Activated B cell treated with CpG ODN at 0.5 μM for 24 hours (primary cell): ENCODE measurements around the gene INCENP. TPM values are rescaled to one million over a fixed set of nuclear protein-coding genes. Genes with fewer than 3 reads are reported as not detected.

ENCODE experiments used
- ATAC-seq: fragments of 200-7000 bp; cut with Tn5 transposase; one replicate; pipeline ENCODE4 v1.10.0; 2021; ENCODE audit warnings: low read depth, mild to moderate bottlenecking, moderate library complexity
- CTCF ChIA-PET: fragments of 350-600 bp; sonication (Branson Sonifier 250); formaldehyde crosslinking; loops from one replicate; lab custom pipeline; 2021; ENCODE audit warnings: antibody characterized with exemption; lab: Charles Lee
- POLR2A ChIA-PET: fragments of 350-600 bp; sonication (Branson Sonifier 250); formaldehyde crosslinking; loops from one replicate; lab custom pipeline; 2021; ENCODE audit warnings: antibody characterized with exemption; lab: Charles Lee
- DNase-seq: peaks from one replicate; pipeline ENCODE4 v3.0.0; 2022
- H3K27ac Mint-ChIP-seq: one replicate; pipeline ENCODE4 v1.8.0; 2020; ENCODE audit warnings: mixed read lengths
- H3K27me3 Mint-ChIP-seq: one replicate; pipeline ENCODE4 v1.8.0; 2021; ENCODE audit warnings: mixed read lengths
- H3K36me3 Mint-ChIP-seq: one replicate; pipeline ENCODE4 v1.8.0; 2021; ENCODE audit warnings: low read depth, mixed read lengths
- H3K4me1 Mint-ChIP-seq: one replicate; pipeline ENCODE4 v1.8.0; 2021; ENCODE audit warnings: mixed read lengths
- H3K4me3 Mint-ChIP-seq: one replicate; pipeline ENCODE4 v1.8.0; 2020; ENCODE audit warnings: mild to moderate bottlenecking, mixed read lengths
- H3K9me3 Mint-ChIP-seq: one replicate; pipeline ENCODE4 v1.8.0; 2020; ENCODE audit warnings: mixed read lengths
- intact Hi-C: fragments of 100-400 bp; cut with micrococcal nuclease; formaldehyde crosslinking; loops from one replicate; pipeline ENCODE4 v1.15.1; 2024
- total RNA-seq: library from RNA; stranded (reverse); gene quantifications from 2 replicates; pipeline ENCODE4 v1.2.3, GENCODE V29; 2022
- TF ChIP-seq, protein P1 (sequence below): fragments of 200-600 bp; IDR thresholded peaks from one replicate; pipeline ENCODE4 v1.8.0; 2022; ENCODE audit warnings: antibody characterized with exemption, mild to moderate bottlenecking

Gene INCENP
- total RNA-seq, 1 donor from 2014 or later, result 34.8 TPM

- ChIA-PET POLR2A (interaction anchor here (0.6 kb wide), 1 partner anchor 602 kb away, joined by 5 read pairs; no protein-coding TSS in a partner anchor), CTCF (interaction anchor here (1.5 kb wide), 1 partner anchor 22 kb away, joined by 4 read pairs; no protein-coding TSS in a partner anchor)
- H3K27ac Mint-ChIP-seq, result no peak overlapping the region
- TF ChIP-seq, protein P1, sequence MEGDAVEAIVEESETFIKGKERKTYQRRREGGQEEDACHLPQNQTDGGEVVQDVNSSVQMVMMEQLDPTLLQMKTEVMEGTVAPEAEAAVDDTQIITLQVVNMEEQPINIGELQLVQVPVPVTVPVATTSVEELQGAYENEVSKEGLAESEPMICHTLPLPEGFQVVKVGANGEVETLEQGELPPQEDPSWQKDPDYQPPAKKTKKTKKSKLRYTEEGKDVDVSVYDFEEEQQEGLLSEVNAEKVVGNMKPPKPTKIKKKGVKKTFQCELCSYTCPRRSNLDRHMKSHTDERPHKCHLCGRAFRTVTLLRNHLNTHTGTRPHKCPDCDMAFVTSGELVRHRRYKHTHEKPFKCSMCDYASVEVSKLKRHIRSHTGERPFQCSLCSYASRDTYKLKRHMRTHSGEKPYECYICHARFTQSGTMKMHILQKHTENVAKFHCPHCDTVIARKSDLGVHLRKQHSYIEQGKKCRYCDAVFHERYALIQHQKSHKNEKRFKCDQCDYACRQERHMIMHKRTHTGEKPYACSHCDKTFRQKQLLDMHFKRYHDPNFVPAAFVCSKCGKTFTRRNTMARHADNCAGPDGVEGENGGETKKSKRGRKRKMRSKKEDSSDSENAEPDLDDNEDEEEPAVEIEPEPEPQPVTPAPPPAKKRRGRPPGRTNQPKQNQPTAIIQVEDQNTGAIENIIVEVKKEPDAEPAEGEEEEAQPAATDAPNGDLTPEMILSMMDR, result no peak
- H3K4me1 Mint-ChIP-seq, result peaks cover 4% of the 10 kb centered on the region
- no peaks in the 10 kb centered on the region for H3K27me3 Mint-ChIP-seq
- H3K9me3 Mint-ChIP-seq, result no peaks in the 10 kb centered on the region
- H3K4me3 Mint-ChIP-seq, result no peak overlapping the region
- intact Hi-C loops, result no loop called here
- ATAC-seq (no peak), DNase-seq (no peak)
- peaks cover 57% of the 10 kb centered on the region for H3K36me3 Mint-ChIP-seq
Observed at GRCh38 chr11:62130283-62131169, 6.7 kb downstream of the INCENP start.

DNA sequence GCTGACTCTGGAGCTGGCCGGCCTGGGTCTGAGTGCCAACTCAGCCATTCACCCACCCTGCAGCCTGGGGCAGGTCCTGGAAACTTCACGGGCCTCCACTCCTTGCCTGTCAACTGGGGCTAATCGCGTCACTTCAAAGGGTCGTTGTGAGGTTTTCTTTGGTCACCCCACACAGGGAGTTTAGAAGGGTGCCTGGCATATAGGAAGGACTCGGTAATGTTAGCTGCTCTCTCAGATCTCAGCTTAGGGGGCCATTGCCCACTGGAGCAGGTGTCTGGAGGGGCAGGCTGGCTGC is 7.3 kb downstream of the INCENP start:
- Mint-ChIP-seq H3K27ac (no peak overlapping the region), H3K4me1 (peaks cover 2% of the 10 kb centered on the region), H3K27me3 (no peaks in the 10 kb centered on the region), H3K4me3 (no peak overlapping the region), H3K36me3 (peaks cover 61% of the 10 kb centered on the region), H3K9me3 (no peaks in the 10 kb centered on the region)
- DNase-seq (peak; percentile 6), ATAC-seq (no peak)
- TF ChIP-seq, protein P1, result no peak
- intact Hi-C loops, result no loop called here
- POLR2A ChIA-PET, result interaction anchor here (0.6 kb wide), 1 partner anchor 601 kb away, joined by 5 read pairs; no protein-coding TSS in a partner anchor
- CTCF ChIA-PET, result interaction anchor here (1.5 kb wide), 1 partner anchor 23 kb away, joined by 4 read pairs; no protein-coding TSS in a partner anchor

DNA sequence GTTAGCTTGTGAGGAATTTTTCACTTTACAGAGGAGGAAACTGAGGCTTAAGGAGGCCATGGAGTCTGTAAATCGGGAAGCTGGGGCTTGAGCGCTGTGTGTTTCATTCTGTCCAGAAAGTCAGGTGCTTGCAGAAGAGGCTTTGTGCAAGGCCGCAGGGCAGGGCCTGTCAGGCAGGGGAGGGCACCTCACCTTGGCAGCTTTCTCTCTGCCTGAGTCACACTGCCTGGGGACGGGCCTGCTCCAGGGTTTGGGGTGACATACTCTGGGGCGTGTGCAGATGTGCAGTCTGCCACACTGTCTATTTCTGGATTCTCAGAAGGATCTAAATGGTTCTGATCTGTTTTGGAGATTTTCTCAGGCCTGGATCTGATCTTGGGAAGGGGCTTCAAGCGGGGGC is 8.4 kb downstream of the INCENP start:
- intact Hi-C loops, result no loop called here
- no peak for ATAC-seq
- ChIA-PET POLR2A (no interaction called here), CTCF (no interaction called here)
- no peaks in the 10 kb centered on the region for H3K27me3 Mint-ChIP-seq
- no peak overlapping the region for H3K27ac Mint-ChIP-seq
- H3K36me3 Mint-ChIP-seq, result peaks cover 66% of the 10 kb centered on the region
- H3K4me3 Mint-ChIP-seq, result no peak overlapping the region
- peaks cover 4% of the 10 kb centered on the region for H3K4me1 Mint-ChIP-seq
- TF ChIP-seq, protein P1, result no peak
- DNase-seq, result no peak
- no peaks in the 10 kb centered on the region for H3K9me3 Mint-ChIP-seq

DNA sequence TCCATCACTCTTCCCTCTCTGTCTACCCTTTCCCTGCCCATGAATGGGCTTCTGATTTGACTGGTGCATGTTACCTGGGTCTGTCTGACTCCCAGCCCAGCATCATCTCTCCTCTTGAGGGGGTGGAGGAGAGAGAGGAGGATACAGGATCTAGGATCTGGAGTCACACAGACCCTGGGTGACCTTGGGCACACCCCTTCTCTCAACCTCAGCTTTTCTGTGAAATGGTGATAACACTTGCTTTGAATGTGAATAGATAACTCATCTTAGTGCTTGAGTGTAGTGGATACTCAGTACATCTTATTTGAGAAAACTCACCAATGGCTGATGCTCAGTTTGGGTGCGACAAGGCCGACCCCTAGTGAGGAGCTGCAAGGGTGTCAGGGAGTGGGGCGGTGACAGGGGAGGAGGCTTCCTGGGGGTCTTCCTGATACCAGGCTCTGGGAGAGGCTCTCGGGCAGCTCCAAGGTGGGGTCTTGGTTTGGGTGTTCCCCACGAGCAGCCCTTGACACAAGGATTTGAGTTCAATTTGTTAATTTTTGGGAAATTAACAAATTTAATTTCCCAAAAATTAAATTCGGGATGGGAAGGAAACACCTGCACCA is 9.0 kb downstream of the INCENP start:
- TF ChIP-seq, protein P1, result no peak

GRCh38 chr11:62133328-62134065 is 9.7 kb downstream of the INCENP start:
- ATAC-seq (no peak), DNase-seq (no peak)
- Mint-ChIP-seq H3K9me3 (no peaks in the 10 kb centered on the region), H3K27me3 (no peaks in the 10 kb centered on the region), H3K4me1 (peaks cover 2% of the 10 kb centered on the region), H3K36me3 (peaks cover 65% of the 10 kb centered on the region), H3K27ac (no peak overlapping the region), H3K4me3 (no peak overlapping the region)
- ChIA-PET CTCF (no interaction called here), POLR2A (no interaction called here)
- TF ChIP-seq, protein P1, result no peak
- intact Hi-C loops, result no loop called here

More for the DNA sequence above, 9.0 kb downstream of the INCENP start:
- POLR2A ChIA-PET, result no interaction called here
- no peak for DNase-seq
- no peaks in the 10 kb centered on the region for H3K9me3 Mint-ChIP-seq
- H3K27me3 Mint-ChIP-seq, result no peaks in the 10 kb centered on the region
- H3K36me3 Mint-ChIP-seq, result peaks cover 66% of the 10 kb centered on the region
- peaks cover 2% of the 10 kb centered on the region for H3K4me1 Mint-ChIP-seq
- no peak overlapping the region for H3K27ac Mint-ChIP-seq
- intact Hi-C loops, result no loop called here
- ATAC-seq, result no peak
- no peak overlapping the region for H3K4me3 Mint-ChIP-seq
- CTCF ChIA-PET, result no interaction called here
